GM06990 (cell line): ENCODE measurements around the gene CDK18.

Experiments
- DNase-seq: peaks from one replicate; pipeline ENCODE4 v3.0.0-alpha.2; 2011; ENCODE audit not compliant: insufficient read length; ENCODE audit errors: extremely low read depth
- H3K27me3 ChIP-seq: replicated peaks from 2 replicates; pipeline ENCODE4 v1.6.0; 2011; ENCODE audit warnings: low read length; ENCODE audit not compliant: control insufficient read depth, insufficient read depth
- H3K36me3 ChIP-seq: 2 replicates; pipeline ENCODE4 v1.5.1; 2011; ENCODE audit warnings: low read length; ENCODE audit not compliant: control insufficient read depth, insufficient read depth
- H3K4me3 ChIP-seq: replicated peaks from 2 replicates; pipeline ENCODE4 v1.5.1; 2011; ENCODE audit warnings: low read depth, mild to moderate bottlenecking, control low read depth, low read length
- CTCF ChIP-seq: IDR thresholded peaks from 2 replicates; pipeline ENCODE4 v1.5.1; 2011; ENCODE audit warnings: low read length, control low read depth, mild to moderate bottlenecking, inconsistent platforms; ENCODE audit not compliant: insufficient read depth, poor library complexity, severe bottlenecking

Gene CDK18

GRCh38 chr1:205518661-205519540 lies 14.4 kb downstream of the CDK18 start:
- Histone ChIP-seq H3K4me3 (no peak overlapping the region), H3K27me3 (peaks cover 3% of the 10 kb centered on the region), H3K36me3 (no peaks in the 10 kb centered on the region)
- TF ChIP-seq CTCF, result no peak
- no peak for DNase-seq

- no peak for TF ChIP-seq CTCF
- no peaks in the 10 kb centered on the region for H3K36me3 ChIP-seq
- H3K27me3 ChIP-seq, result peaks cover 3% of the 10 kb centered on the region
- H3K4me3 ChIP-seq, result no peak overlapping the region
- no peak for DNase-seq
Observed at GRCh38 chr1:205519541-205520131, 15.2 kb downstream of the CDK18 start.

DNA sequence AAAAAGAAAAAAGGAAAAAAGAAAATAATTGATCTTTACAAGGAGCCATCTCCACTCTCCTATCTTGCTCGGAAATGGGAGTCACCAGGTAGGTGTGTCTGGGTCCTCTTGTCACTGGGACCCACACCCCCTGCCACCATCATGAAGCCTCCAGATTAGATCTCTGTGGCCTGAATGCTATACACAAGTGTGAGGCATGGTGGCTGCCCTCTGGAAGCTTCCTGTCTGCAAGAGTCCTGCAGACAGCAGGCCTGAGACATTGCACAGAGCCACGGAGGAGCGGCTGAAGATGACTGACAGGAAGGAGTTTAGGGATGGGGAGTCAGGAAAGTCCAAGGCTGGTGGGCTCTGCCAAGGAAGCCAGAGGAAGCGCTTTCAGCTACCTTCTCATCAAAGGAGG lies 16.2 kb downstream of the CDK18 start:
- no peak for DNase-seq
- Histone ChIP-seq H3K36me3 (no peaks in the 10 kb centered on the region), H3K27me3 (peaks cover 3% of the 10 kb centered on the region), H3K4me3 (no peak overlapping the region)
- TF ChIP-seq CTCF, result no peak

DNA sequence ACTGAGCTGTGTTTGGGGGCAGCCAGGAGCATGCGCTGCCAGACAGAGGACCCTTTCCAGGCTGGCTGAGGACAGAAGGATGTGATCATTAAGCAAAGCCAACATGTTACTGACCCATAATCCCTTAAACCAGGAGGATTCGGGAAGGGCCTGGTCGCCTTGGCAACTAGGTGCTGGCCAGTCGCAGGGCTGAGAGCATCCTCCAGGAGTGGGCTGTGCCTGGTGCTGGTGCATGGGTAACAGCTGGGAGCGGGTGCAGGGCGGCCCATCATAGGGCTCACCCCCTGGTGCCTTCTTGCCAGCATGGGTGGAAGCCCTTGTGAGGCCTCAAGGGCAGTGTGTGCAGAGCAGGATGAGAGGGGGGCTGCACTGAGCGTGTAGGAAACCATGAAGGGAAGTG lies 17.2 kb downstream of the CDK18 start:
- no peak for TF ChIP-seq CTCF
- no peaks in the 10 kb centered on the region for H3K36me3 ChIP-seq
- peaks cover 3% of the 10 kb centered on the region for H3K27me3 ChIP-seq
- no peak overlapping the region for H3K4me3 ChIP-seq
- DNase-seq, result no peak

- peaks cover 3% of the 10 kb centered on the region for H3K27me3 ChIP-seq
- no peak overlapping the region for H3K4me3 ChIP-seq
- TF ChIP-seq CTCF, result no peak
- no peak for DNase-seq
- no peaks in the 10 kb centered on the region for H3K36me3 ChIP-seq
Observed at GRCh38 chr1:205522692-205523091, 18.2 kb downstream of the CDK18 start.
